SK-N-SH treated with all-trans-retinoic acid at 6 μM for 48 hours (cell line): ENCODE results near the gene USP27X.

Source experiments
- ARNTL ChIP-seq: fragments of 450-650 bp; formaldehyde crosslinking; IDR thresholded peaks from 2 replicates; pipeline ENCODE4 v1.5.0; 2020; ENCODE audit warnings: low read depth, mild to moderate bottlenecking, moderate library complexity, borderline replicate concordance
- PPARA ChIP-seq: fragments of 250-450 bp; sonication (Bioruptor Pico); IDR thresholded peaks from 2 replicates; pipeline ENCODE4 v1.5.0; 2020; ENCODE audit warnings: mild to moderate bottlenecking, borderline replicate concordance
- RARB ChIP-seq: fragments of 250-450 bp; sonication (Bioruptor Pico); IDR thresholded peaks from 2 replicates; pipeline ENCODE4 v1.8.0; 2021; ENCODE audit warnings: mild to moderate bottlenecking, moderate library complexity
- ZC3H10 ChIP-seq: fragments of 250-450 bp; sonication (Bioruptor Pico); IDR thresholded peaks from 2 replicates; pipeline ENCODE4 v1.5.1; 2021; ENCODE audit warnings: mild to moderate bottlenecking, moderate library complexity
- ZFP3 ChIP-seq: fragments of 250-450 bp; sonication (Bioruptor Pico); IDR thresholded peaks from 2 replicates; pipeline ENCODE4 v1.5.0; 2020; ENCODE audit warnings: mild to moderate bottlenecking, moderate library complexity
- ZNF565 ChIP-seq: fragments of 450-650 bp; formaldehyde crosslinking; conservative IDR thresholded peaks from 2 replicates; pipeline ENCODE4 v1.5.0; 2020; ENCODE audit warnings: low read depth, mild to moderate bottlenecking, moderate library complexity
- TF ChIP-seq, protein P1 (sequence below): fragments of 250-450 bp; sonication (Bioruptor Pico); IDR thresholded peaks from 2 replicates; pipeline ENCODE4 v1.8.0; 2020; ENCODE audit warnings: mild to moderate bottlenecking, moderate library complexity, borderline replicate concordance
- TF ChIP-seq, protein P2 (sequence below): fragments of 250-450 bp; sonication (Bioruptor Pico); IDR thresholded peaks from 2 replicates; pipeline ENCODE4 v1.5.0; 2020; ENCODE audit warnings: mild to moderate bottlenecking, moderate library complexity

DNA sequence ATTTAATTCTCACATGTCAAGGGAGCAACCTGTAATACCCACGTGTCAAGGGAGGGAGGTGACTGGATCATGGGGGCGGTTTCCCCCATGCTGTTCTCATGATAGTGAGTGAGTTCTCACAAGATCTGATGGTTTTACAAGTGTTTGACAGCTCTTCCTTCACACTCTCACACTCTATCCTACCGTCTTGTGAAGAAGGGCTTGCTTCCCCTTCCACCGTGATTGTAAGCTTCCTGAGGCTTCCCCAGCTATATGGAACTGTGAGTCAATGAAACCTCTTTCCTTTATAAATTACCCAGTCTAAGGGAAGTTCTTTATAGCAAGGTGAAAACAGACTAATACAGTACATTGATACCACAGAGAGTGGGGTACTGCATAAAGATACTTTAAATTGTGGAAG, 17.7 kb downstream of the USP27X start:
- no peak for TF ChIP-seq RARB (CRISPR knock-in tag)
- TF ChIP-seq, protein P1, sequence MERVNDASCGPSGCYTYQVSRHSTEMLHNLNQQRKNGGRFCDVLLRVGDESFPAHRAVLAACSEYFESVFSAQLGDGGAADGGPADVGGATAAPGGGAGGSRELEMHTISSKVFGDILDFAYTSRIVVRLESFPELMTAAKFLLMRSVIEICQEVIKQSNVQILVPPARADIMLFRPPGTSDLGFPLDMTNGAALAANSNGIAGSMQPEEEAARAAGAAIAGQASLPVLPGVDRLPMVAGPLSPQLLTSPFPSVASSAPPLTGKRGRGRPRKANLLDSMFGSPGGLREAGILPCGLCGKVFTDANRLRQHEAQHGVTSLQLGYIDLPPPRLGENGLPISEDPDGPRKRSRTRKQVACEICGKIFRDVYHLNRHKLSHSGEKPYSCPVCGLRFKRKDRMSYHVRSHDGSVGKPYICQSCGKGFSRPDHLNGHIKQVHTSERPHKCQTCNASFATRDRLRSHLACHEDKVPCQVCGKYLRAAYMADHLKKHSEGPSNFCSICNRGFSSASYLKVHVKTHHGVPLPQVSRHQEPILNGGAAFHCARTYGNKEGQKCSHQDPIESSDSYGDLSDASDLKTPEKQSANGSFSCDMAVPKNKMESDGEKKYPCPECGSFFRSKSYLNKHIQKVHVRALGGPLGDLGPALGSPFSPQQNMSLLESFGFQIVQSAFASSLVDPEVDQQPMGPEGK (CRISPR knock-in tag), result no peak
- TF ChIP-seq, protein P2, sequence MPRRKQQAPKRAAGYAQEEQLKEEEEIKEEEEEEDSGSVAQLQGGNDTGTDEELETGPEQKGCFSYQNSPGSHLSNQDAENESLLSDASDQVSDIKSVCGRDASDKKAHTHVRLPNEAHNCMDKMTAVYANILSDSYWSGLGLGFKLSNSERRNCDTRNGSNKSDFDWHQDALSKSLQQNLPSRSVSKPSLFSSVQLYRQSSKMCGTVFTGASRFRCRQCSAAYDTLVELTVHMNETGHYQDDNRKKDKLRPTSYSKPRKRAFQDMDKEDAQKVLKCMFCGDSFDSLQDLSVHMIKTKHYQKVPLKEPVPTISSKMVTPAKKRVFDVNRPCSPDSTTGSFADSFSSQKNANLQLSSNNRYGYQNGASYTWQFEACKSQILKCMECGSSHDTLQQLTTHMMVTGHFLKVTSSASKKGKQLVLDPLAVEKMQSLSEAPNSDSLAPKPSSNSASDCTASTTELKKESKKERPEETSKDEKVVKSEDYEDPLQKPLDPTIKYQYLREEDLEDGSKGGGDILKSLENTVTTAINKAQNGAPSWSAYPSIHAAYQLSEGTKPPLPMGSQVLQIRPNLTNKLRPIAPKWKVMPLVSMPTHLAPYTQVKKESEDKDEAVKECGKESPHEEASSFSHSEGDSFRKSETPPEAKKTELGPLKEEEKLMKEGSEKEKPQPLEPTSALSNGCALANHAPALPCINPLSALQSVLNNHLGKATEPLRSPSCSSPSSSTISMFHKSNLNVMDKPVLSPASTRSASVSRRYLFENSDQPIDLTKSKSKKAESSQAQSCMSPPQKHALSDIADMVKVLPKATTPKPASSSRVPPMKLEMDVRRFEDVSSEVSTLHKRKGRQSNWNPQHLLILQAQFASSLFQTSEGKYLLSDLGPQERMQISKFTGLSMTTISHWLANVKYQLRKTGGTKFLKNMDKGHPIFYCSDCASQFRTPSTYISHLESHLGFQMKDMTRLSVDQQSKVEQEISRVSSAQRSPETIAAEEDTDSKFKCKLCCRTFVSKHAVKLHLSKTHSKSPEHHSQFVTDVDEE, result no peak
- TF ChIP-seq ZC3H10 (CRISPR knock-in tag), result no peak
- TF ChIP-seq ARNTL (CRISPR knock-in tag), result no peak
- no peak for TF ChIP-seq ZNF565 (CRISPR knock-in tag)
- TF ChIP-seq PPARA (CRISPR knock-in tag), result no peak
- TF ChIP-seq ZFP3 (CRISPR knock-in tag), result no peak
